ENCODE results near the gene COQ10A. TPM values are rescaled to one million over a fixed set of nuclear protein-coding genes. Genes with fewer than 3 reads are reported as not detected.

The COQ10A gene
- total RNA-seq (2022; extraction: Qiagen RNA extraction), result 12.1 to 14.7 TPM (median 14.2 TPM) in 5 replicates

GRCh38 chr12:56266693-56267442 is at the start of gene COQ10A:
COQ10A (plus strand) TSS chr12:56266942; CDS start chr12:56267119, 177 bp downstream.

GRCh38 chr12:56221757-56222530 is 44.8 kb upstream of the COQ10A start, which contains the start of gene RNF41:
RNF41 (minus strand) TSS chr12:56221922; CDS start chr12:56214047, 7,875 bp downstream.

GRCh38 chr12:56224102-56224701 is 42.5 kb upstream of the COQ10A start, which contains the start of gene NABP2:
NABP2 (plus strand) TSS chr12:56224342; CDS start chr12:56224857, 515 bp downstream.

GRCh38 chr12:56229916-56230431 is 36.8 kb upstream of the COQ10A start, which contains the start of gene SLC39A5:
SLC39A5 (plus strand) TSS chr12:56230051; CDS start chr12:56231275, 1,224 bp downstream.

GRCh38 chr12:56258068-56258819 is 8.5 kb upstream of the COQ10A start, which contains the start of gene ANKRD52:
ANKRD52 (minus strand) TSS chr12:56258384; CDS start chr12:56258269, 115 bp downstream.

GRCh38 chr12:56299853-56300643 is 33.3 kb downstream of the COQ10A start, which contains the start of gene CS:
CS (minus strand) TSS chr12:56300330; CDS start chr12:56300201, 129 bp downstream.

GRCh38 chr12:56315622-56316473 is 49.1 kb downstream of the COQ10A start, which contains the start of gene CNPY2:
CNPY2 (minus strand) TSS chr12:56315988; CDS start chr12:56315217, 771 bp downstream.

Other genes with a start within 250 kb of the COQ10A start
- 2.0 to 3.0 TPM (median 2.5 TPM) in 5 replicates for gene IKZF4, start 245.9 kb upstream of the COQ10A start, total RNA-seq (2022; extraction: Qiagen RNA extraction)
- gene RPS26, start 225.0 kb upstream of the COQ10A start, total RNA-seq (2022; extraction: Qiagen RNA extraction), result 589 to 809 TPM (median 704 TPM) in 5 replicates
- 0.98 to 2.4 TPM (median 1.1 TPM) in 5 replicates for gene ERBB3, start 186.8 kb upstream of the COQ10A start, total RNA-seq (2022; extraction: Qiagen RNA extraction)
- gene PA2G4, start 162.4 kb upstream of the COQ10A start, total RNA-seq (2022; extraction: Qiagen RNA extraction), result 263 to 349 TPM (median 284 TPM) in 5 replicates
- gene RPL41, start 150.3 kb upstream of the COQ10A start, total RNA-seq (2022; extraction: Qiagen RNA extraction), result 4,788 to 5,894 TPM (median 5,599 TPM) in 5 replicates
- gene ZC3H10, start 148.7 kb upstream of the COQ10A start, total RNA-seq (2022; extraction: Qiagen RNA extraction), result 2.6 to 4.1 TPM (median 2.8 TPM) in 5 replicates
- 59.6 to 64.9 TPM (median 64.2 TPM) in 5 replicates for gene ESYT1, start 138.7 kb upstream of the COQ10A start, total RNA-seq (2022; extraction: Qiagen RNA extraction)
- 69.1 to 84.7 TPM (median 80.8 TPM) in 5 replicates for gene MYL6B, start 114.4 kb upstream of the COQ10A start, total RNA-seq (2022; extraction: Qiagen RNA extraction)
- 2,187 to 2,775 TPM (median 2,288 TPM) in 5 replicates for gene MYL6, start 108.6 kb upstream of the COQ10A start, total RNA-seq (2022; extraction: Qiagen RNA extraction)
- 28.2 to 35.7 TPM (median 31.2 TPM) in 5 replicates for gene SMARCC2, start 77.5 kb upstream of the COQ10A start, total RNA-seq (2022; extraction: Qiagen RNA extraction)
- gene RNF41, start 45.0 kb upstream of the COQ10A start, total RNA-seq (2022; extraction: Qiagen RNA extraction), result 21.7 to 26.5 TPM (median 25.1 TPM) in 5 replicates
- gene NABP2, start 42.6 kb upstream of the COQ10A start, total RNA-seq (2022; extraction: Qiagen RNA extraction), result 54.9 to 59.8 TPM (median 58.5 TPM) in 5 replicates
- gene SLC39A5, start 36.9 kb upstream of the COQ10A start, total RNA-seq (2022; extraction: Qiagen RNA extraction), result 0.05 to 0.08 TPM in 2 of 5 replicates, not detected in the others
- gene ANKRD52, start 8.6 kb upstream of the COQ10A start, total RNA-seq (2022; extraction: Qiagen RNA extraction), result 36.2 to 45.1 TPM (median 38.3 TPM) in 5 replicates
- 144 to 175 TPM (median 152 TPM) in 5 replicates for gene CS, start 33.4 kb downstream of the COQ10A start, total RNA-seq (2022; extraction: Qiagen RNA extraction)
- gene CNPY2, start 49.0 kb downstream of the COQ10A start, total RNA-seq (2022; extraction: Qiagen RNA extraction), result 108 to 151 TPM (median 138 TPM) in 5 replicates
- gene PAN2, start 67.1 kb downstream of the COQ10A start, total RNA-seq (2022; extraction: Qiagen RNA extraction), result 10.3 to 14.2 TPM (median 13.9 TPM) in 5 replicates
- 0.31 to 0.52 TPM (median 0.38 TPM) in 5 replicates for gene IL23A, start 71.9 kb downstream of the COQ10A start, total RNA-seq (2022; extraction: Qiagen RNA extraction)
- gene STAT2, start 93.2 kb downstream of the COQ10A start, total RNA-seq (2022; extraction: Qiagen RNA extraction), result 10.7 to 13.2 TPM (median 11.1 TPM) in 5 replicates
- gene APOF, start 95.9 kb downstream of the COQ10A start, total RNA-seq (2022; extraction: Qiagen RNA extraction), result not detected in 5 replicates
- gene TIMELESS, start 182.5 kb downstream of the COQ10A start, total RNA-seq (2022; extraction: Qiagen RNA extraction), result 31.5 to 36.5 TPM (median 34.9 TPM) in 5 replicates
- gene MIP, start 187.7 kb downstream of the COQ10A start, total RNA-seq (2022; extraction: Qiagen RNA extraction), result 0.07 to 0.09 TPM in 2 of 5 replicates, not detected in the others
- 1.8 to 1.9 TPM (median 1.9 TPM) in 5 replicates for gene SPRYD4, start 201.6 kb downstream of the COQ10A start, total RNA-seq (2022; extraction: Qiagen RNA extraction)
- gene GLS2, start 221.2 kb downstream of the COQ10A start, total RNA-seq (2022; extraction: Qiagen RNA extraction), result 0.15 to 0.62 TPM (median 0.20 TPM) in 5 replicates

Measured in A549 treated with AZD2906 at 1 μM for 4 hours (cell line).